GM21723 (cell line): ENCODE results near the gene SLC45A1.

Experiments
- ATAC-seq: cut with Tn5 transposase; IDR thresholded peaks from one replicate; pipeline ENCODE4 v1.9.1; 2021; ENCODE audit warnings: mild to moderate bottlenecking, moderate library complexity; ENCODE audit not compliant: unreplicated experiment

SLC45A1 gene

GRCh38 chr1:8334106-8334851, 16.4 kb downstream of the SLC45A1 start:
- ATAC-seq: no peak

- no peak for ATAC-seq
Measured at GRCh38 chr1:8335246-8335645, 17.3 kb downstream of the SLC45A1 start.

- ATAC-seq: no peak
Measured at GRCh38 chr1:8337776-8338525, 20.0 kb downstream of the SLC45A1 start.

- no peak for ATAC-seq
Measured at GRCh38 chr1:8338526-8339202, 20.8 kb downstream of the SLC45A1 start.

- no peak for ATAC-seq
Measured at GRCh38 chr1:8339203-8339600, 21.3 kb downstream of the SLC45A1 start.

GRCh38 chr1:8340448-8340847, 22.5 kb downstream of the SLC45A1 start:
- ATAC-seq: no peak

- no peak for ATAC-seq
Measured at GRCh38 chr1:8342325-8342724, 24.4 kb downstream of the SLC45A1 start.

GRCh38 chr1:8343044-8343443, 25.1 kb downstream of the SLC45A1 start:
- no peak for ATAC-seq

GRCh38 chr1:8343464-8344001, 25.6 kb downstream of the SLC45A1 start:
- no peak for ATAC-seq

GRCh38 chr1:8344893-8345507, 27.1 kb downstream of the SLC45A1 start:
- ATAC-seq: no peak

GRCh38 chr1:8345621-8346415, 27.9 kb downstream of the SLC45A1 start:
- ATAC-seq: no peak

GRCh38 chr1:8347635-8348034, 29.7 kb downstream of the SLC45A1 start:
- no peak for ATAC-seq

GRCh38 chr1:8348047-8348776, 30.3 kb downstream of the SLC45A1 start:
- no peak for ATAC-seq

- no peak for ATAC-seq
Measured at GRCh38 chr1:8348777-8349472, 31.0 kb downstream of the SLC45A1 start.

GRCh38 chr1:8349473-8349865, 31.6 kb downstream of the SLC45A1 start:
- no peak for ATAC-seq

GRCh38 chr1:8349961-8350360, 32.0 kb downstream of the SLC45A1 start:
- no peak for ATAC-seq

GRCh38 chr1:8350914-8351684, 33.2 kb downstream of the SLC45A1 start:
- no peak for ATAC-seq
